Ovary (tissue), 9 donors: ENCODE data around the gene ZNF440. TPM values are rescaled to one million over a fixed set of nuclear protein-coding genes. Genes with fewer than 3 reads are reported as not detected.
"Not testable (repeated sequence)": the region's sequence is repeated elsewhere in the genome, so short reads cannot be mapped to it uniquely, and the experiment has no call there.

ENCODE experiments used
- DNase-seq, 5 donors: peaks; one replicate each; pipeline ENCODE4 v3.0.0-alpha.2; 2019 to 2020
- H3K27ac ChIP-seq, 2 donors: fragments of 200-600 bp; one replicate each; pipeline versions ENCODE4 v1.5.1 to v1.8.0; 2019 to 2022
- H3K27me3 ChIP-seq: fragments of 200-600 bp; one replicate; pipeline ENCODE4 v1.8.0; 2022
- H3K36me3 ChIP-seq: fragments of 200-600 bp; sonication (generic); one replicate; pipeline ENCODE4 v1.5.1; 2019
- H3K4me1 ChIP-seq: one replicate; pipeline ENCODE4 v1.8.1; 2013; ENCODE audit warnings: mild to moderate bottlenecking, moderate library complexity; ENCODE audit not compliant: insufficient read depth
- H3K4me3 ChIP-seq: fragments of 200-600 bp; sonication (generic); one replicate; pipeline ENCODE4 v1.5.1; 2017
- H3K9me3 ChIP-seq, 2 donors: fragments of 200-600 bp in 1 of 2; sonication (generic) in 1 of 2; one replicate each; pipeline versions ENCODE4 v1.5.1 to v1.8.1; 2013 to 2019; ENCODE audit warnings: mild to moderate bottlenecking in 1 of 2, moderate library complexity in 1 of 2
- CTCF ChIP-seq, 3 donors: fragments of 450-650 bp in 2 of 3; fragments of 200-600 bp in 1 of 3; IDR thresholded peaks; one replicate each; pipeline versions ENCODE4 v1.5.1 to v1.8.0; 2016 to 2022; ENCODE audit warnings: antibody characterized with exemption in 3 of 3, mild to moderate bottlenecking in 1 of 3
- EP300 ChIP-seq: sonication (generic); formaldehyde crosslinking; IDR thresholded peaks from one replicate; pipeline ENCODE4 v1.6.1; 2017; ENCODE audit warnings: antibody characterized with exemption
- POLR2A ChIP-seq: fragments of 450-650 bp; IDR thresholded peaks from one replicate; pipeline ENCODE4 v1.6.1; 2017; ENCODE audit warnings: antibody characterized with exemption, mild to moderate bottlenecking, moderate library complexity
- WGBS, 3 donors: extraction: QIAGEN DNeasy Blood & Tissue Kit in 1 of 3; methylation state at CpG; one replicate each; pipeline versions ENCODE4 v1.1.5 to v1.1.7; 2013 to 2017; 5-methylcytosine and 5-hydroxymethylcytosine counted together
- intact Hi-C, 4 donors: fragments of 100-400 bp; cut with DNase I; formaldehyde crosslinking; loops; one replicate each; pipeline versions ENCODE4 v1.11.0 to v1.15.1; 2022 to 2023
- polyA plus RNA-seq, 2 donors: library from polyadenylated mRNA; stranded (reverse); fragments of 200-250 nt in 1 of 2; fragments of 350-450 nt in 1 of 2; fragmentation: Illumina TruSeq in 1 of 2; extraction: RNeasy Lipid Tissue Mini Kit (QIAGEN cat#74804) in 1 of 2; gene quantifications; one replicate each; pipeline ENCODE4 v1.2.3, GENCODE V29; 2013 to 2014
- total RNA-seq, 7 donors: library from RNA; depleted of rRNA in 2 of 7; stranded (reverse); fragments of >200 nt in 2 of 7; fragmentation: NEBNext Ultra II Directional in 3 of 7; extraction: Animal tissue kit (Norgen Biotek cat#: 25700) in 3 of 7; gene quantifications; one replicate each; pipeline versions ENCODE4 v1.1.0 to v1.2.4, GENCODE V29; 2016 to 2023
- donor health status: DM: no; HTN: no; CAD: no; lungs with moderate emphysema.
- donor health status: DM: no; HTN: no; CAD: no.
- donor health status: Bipolar disorder and iron deficiency.
- donor health status: DM: yes; HTN: yes; CAD: no.
- donor health status: DM: no; HTN: no; CAD: no.
- donor health status: DM: yes; HTN: yes; CAD: no.

The ZNF440 gene
- total and polyA plus RNA-seq, 9 donors: 3.0 to 21.6 (median 11.7) TPM

- Histone ChIP-seq H3K36me3 (no peaks in the 10 kb centered on the region), H3K9me3 (no peaks in the 10 kb centered on the region), H3K27ac (no peak overlapping the region), H3K4me3 (no peak overlapping the region), H3K4me1 (no peaks in the 10 kb centered on the region), H3K27me3 (no peaks in the 10 kb centered on the region)
- intact Hi-C loops: no loop called here
- no peak for DNase-seq
- no peak for TF ChIP-seq POLR2A
- TF ChIP-seq EP300: no peak
- no peak for TF ChIP-seq CTCF (IDR thresholded peaks at IDR 0.05)
- WGBS, 3 donors: 63 to 94% (median 93%) methylated on average over 5 of the region's 5 CpGs
Measured at GRCh38 chr19:11821474-11822109, 7.5 kb downstream of the ZNF440 start.

GRCh38 chr19:11828957-11829876 is 15.1 kb downstream of the ZNF440 start:
- WGBS, 3 donors: 92 to 96% (median 92%) methylated on average over 7 of the region's 7 CpGs
- intact Hi-C loops, H3K4me3 ChIP-seq, H3K27me3 ChIP-seq, DNase-seq, H3K27ac ChIP-seq, H3K36me3 ChIP-seq, H3K4me1 ChIP-seq: not testable (repeated sequence)
- peaks cover 4 to 18% of the 10 kb centered on the region in 2 donors for H3K9me3 ChIP-seq

- no peak for DNase-seq
- Histone ChIP-seq H3K4me1 (no peaks in the 10 kb centered on the region), H3K27ac (no peak overlapping the region), H3K4me3 (no peak overlapping the region), H3K36me3 (peaks cover 3% of the 10 kb centered on the region), H3K27me3 (no peaks in the 10 kb centered on the region), H3K9me3 (peaks cover 4 to 18% of the 10 kb centered on the region in 2 donors)
- intact Hi-C loops: no loop called here
- TF ChIP-seq POLR2A (no peak), EP300 (no peak), CTCF (IDR thresholded peaks at IDR 0.05) (no peak)
- 96 to 99% (median 97%) methylated on average over 8 of the region's 8 CpGs for WGBS, 3 donors
Measured at GRCh38 chr19:11832253-11832912, 18.3 kb downstream of the ZNF440 start.

- peaks cover 4 to 18% of the 10 kb centered on the region in 2 donors for H3K9me3 ChIP-seq
- peaks cover 3% of the 10 kb centered on the region for H3K36me3 ChIP-seq
- no peaks in the 10 kb centered on the region for H3K27me3 ChIP-seq
- TF ChIP-seq CTCF (IDR thresholded peaks at IDR 0.05) (no peak), EP300 (no peak), POLR2A (no peak)
- H3K4me1 ChIP-seq: no peaks in the 10 kb centered on the region
- WGBS, 3 donors: 96 to 98% (median 97%) methylated on average over 2 of the region's 2 CpGs
- intact Hi-C loops: no loop called here
- H3K4me3 ChIP-seq: no peak overlapping the region
- H3K27ac ChIP-seq: no peak overlapping the region
- DNase-seq: no peak
Measured at GRCh38 chr19:11833541-11833940, 19.5 kb downstream of the ZNF440 start.

- H3K4me1 ChIP-seq, H3K4me3 ChIP-seq, H3K27me3 ChIP-seq, H3K36me3 ChIP-seq, DNase-seq, intact Hi-C loops, H3K27ac ChIP-seq: not testable (repeated sequence)
- WGBS, 3 donors: 85 to 100% (median 92%) methylated on average over 2 of the region's 2 CpGs
- H3K9me3 ChIP-seq: peaks cover 4 to 18% of the 10 kb centered on the region in 2 donors
Measured at GRCh38 chr19:11835626-11836066, 21.6 kb downstream of the ZNF440 start.
